ENCODE measurements around the gene NEURL1. TPM values are rescaled to one million over a fixed set of nuclear protein-coding genes. Genes with fewer than 3 reads are reported as not detected.

NEURL1 gene
- polyA plus RNA-seq, 3 donors, result 3.0 to 17.2 (median 3.3) TPM

DNA sequence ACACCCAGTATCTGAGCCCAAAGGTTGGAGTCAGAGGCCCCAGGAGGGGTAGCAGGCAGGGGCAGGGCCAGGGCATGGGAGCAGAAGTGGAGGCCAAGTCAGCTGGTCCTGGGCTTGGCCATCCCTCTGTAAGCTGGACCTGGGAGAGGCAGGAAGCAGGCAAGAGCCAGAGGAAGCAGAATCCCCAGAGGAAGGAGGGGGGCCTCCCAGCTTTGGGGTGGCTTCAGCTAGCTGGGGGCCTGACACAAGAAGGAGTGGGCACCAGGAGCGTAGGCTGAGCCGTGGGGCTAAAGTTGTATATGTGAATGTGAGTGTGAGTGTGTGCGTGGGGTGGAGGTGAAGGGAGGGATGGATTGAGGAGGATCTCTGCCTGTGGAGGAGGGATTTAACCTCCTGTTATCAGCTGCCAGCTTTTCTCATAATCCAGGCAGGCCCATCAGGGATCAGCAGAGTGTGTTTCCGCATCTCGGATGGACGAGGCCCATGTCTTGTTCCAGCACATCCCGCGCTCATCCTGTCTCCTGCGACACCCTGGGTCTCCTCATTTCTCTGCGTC, 54.0 kb downstream of the NEURL1 start:
- TF ChIP-seq, protein P1, sequence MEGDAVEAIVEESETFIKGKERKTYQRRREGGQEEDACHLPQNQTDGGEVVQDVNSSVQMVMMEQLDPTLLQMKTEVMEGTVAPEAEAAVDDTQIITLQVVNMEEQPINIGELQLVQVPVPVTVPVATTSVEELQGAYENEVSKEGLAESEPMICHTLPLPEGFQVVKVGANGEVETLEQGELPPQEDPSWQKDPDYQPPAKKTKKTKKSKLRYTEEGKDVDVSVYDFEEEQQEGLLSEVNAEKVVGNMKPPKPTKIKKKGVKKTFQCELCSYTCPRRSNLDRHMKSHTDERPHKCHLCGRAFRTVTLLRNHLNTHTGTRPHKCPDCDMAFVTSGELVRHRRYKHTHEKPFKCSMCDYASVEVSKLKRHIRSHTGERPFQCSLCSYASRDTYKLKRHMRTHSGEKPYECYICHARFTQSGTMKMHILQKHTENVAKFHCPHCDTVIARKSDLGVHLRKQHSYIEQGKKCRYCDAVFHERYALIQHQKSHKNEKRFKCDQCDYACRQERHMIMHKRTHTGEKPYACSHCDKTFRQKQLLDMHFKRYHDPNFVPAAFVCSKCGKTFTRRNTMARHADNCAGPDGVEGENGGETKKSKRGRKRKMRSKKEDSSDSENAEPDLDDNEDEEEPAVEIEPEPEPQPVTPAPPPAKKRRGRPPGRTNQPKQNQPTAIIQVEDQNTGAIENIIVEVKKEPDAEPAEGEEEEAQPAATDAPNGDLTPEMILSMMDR (IDR thresholded peaks at IDR 0.05), result no peak
- Histone ChIP-seq H2AFZ (ENCODE audit: insufficient read depth, low read depth, low read length, poor library complexity, severe bottlenecking) (no peak overlapping the region), H3K36me3 (replicated peaks in 1 of 2; ENCODE audit: control insufficient read depth in 1 of 2, insufficient read depth in 2 of 2, low read length in 2 of 2) (no peaks in the 10 kb centered on the region), H3K9ac (ENCODE audit: insufficient read depth, low read length, poor library complexity, severe bottlenecking) (no peak overlapping the region), H3K9me3 (replicated peaks in 1 of 2; ENCODE audit: control insufficient read depth in 1 of 2, insufficient read depth in 1 of 2, low read length in 2 of 2) (peaks cover 0 to 5% of the 10 kb centered on the region in 2 donors), H3K27me3 (ENCODE audit: control insufficient read depth in 2 of 2, insufficient read depth in 2 of 2, low read length in 2 of 2) (peaks cover 0 to 7% of the 10 kb centered on the region in 2 donors), H4K20me1 (ENCODE audit: insufficient read depth, low read length) (no peaks in the 10 kb centered on the region), H3K4me2 (replicated peaks; ENCODE audit: extremely low read depth, low read length, poor library complexity, severe bottlenecking) (no peak overlapping the region), H3K4me1 (ENCODE audit: control insufficient read depth in 1 of 2, insufficient read depth in 2 of 2, low read length in 2 of 2) (peaks cover 33 to 35% of the 10 kb centered on the region in 2 donors), H3K27ac (ENCODE audit: low read depth in 1 of 2, low read length in 2 of 2) (no peak overlapping the region), H3K79me2 (ENCODE audit: insufficient read depth, low read length) (no peaks in the 10 kb centered on the region), H3K4me3 (replicated peaks in 1 of 3; ENCODE audit: low read depth in 2 of 3, low read length in 3 of 3) (no peak overlapping the region)
- Mint-ChIP-seq H3K4me1 (peaks cover 41% of the 10 kb centered on the region), H3K27ac (peak overlapping the region in 3 of 7 donors; percentile 5 to 86 (median 24)), H3K36me3 (peaks cover 0 to 3% of the 10 kb centered on the region in 2 donors), H3K27me3 (ENCODE audit: low read depth in 3 of 3) (peaks cover 15 to 26% (median 16%) of the 10 kb centered on the region in 3 donors), H3K9me3 (peaks cover 0 to 7% (median 4%) of the 10 kb centered on the region in 7 donors), H3K4me3 (no peak overlapping the region)
- 99% methylated on average over 8 of the region's 10 CpGs for WGBS (ENCODE audit: insufficient coverage)
- intact Hi-C loops (cut with micrococcal nuclease), result no loop called here
- no peak for DNase-seq

DNA sequence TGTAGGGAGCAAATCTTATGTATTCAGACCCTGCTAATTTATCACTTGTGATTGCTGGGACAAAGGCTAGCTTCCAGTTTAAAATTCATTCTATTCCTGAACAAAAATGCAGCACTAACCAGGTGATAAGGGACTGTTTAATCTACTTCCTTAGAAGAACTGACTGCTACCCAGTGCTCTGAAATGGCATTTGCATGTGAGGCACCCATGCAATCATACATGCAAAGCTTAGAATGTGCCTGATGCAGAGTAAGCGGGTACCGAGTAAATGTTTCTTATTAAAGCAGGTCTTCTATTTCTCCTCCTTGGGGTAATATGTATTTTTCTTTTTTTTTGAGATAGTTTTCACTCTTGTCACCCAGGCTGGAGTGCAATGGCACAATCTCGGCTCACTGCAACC, 54.5 kb downstream of the NEURL1 start:
- peaks cover 0 to 5% of the 10 kb centered on the region in 2 donors for H3K9me3 ChIP-seq (replicated peaks in 1 of 2; ENCODE audit: control insufficient read depth in 1 of 2, insufficient read depth in 1 of 2, low read length in 2 of 2)
- peaks cover 0 to 4% of the 10 kb centered on the region in 2 donors for H3K27me3 ChIP-seq (ENCODE audit: control insufficient read depth in 2 of 2, insufficient read depth in 2 of 2, low read length in 2 of 2)
- intact Hi-C loops (cut with micrococcal nuclease), result no loop called here
- H2AFZ ChIP-seq (ENCODE audit: insufficient read depth, low read depth, low read length, poor library complexity, severe bottlenecking), result no peak overlapping the region
- no peaks in the 10 kb centered on the region for H3K79me2 ChIP-seq (ENCODE audit: insufficient read depth, low read length)
- Mint-ChIP-seq H3K27me3 (ENCODE audit: low read depth in 3 of 3) (peaks cover 13 to 28% (median 14%) of the 10 kb centered on the region in 3 donors), H3K27ac (peak overlapping the region in 3 of 7 donors; percentile 5 to 50 (median 41)), H3K9me3 (peaks cover 0 to 8% (median 7%) of the 10 kb centered on the region in 7 donors), H3K4me1 (peaks cover 41% of the 10 kb centered on the region), H3K36me3 (peaks cover 0 to 7% of the 10 kb centered on the region in 2 donors), H3K4me3 (no peak overlapping the region)
- H3K4me3 ChIP-seq (replicated peaks in 1 of 3; ENCODE audit: low read depth in 2 of 3, low read length in 3 of 3), result no peak overlapping the region
- no peaks in the 10 kb centered on the region for H4K20me1 ChIP-seq (ENCODE audit: insufficient read depth, low read length)
- H3K36me3 ChIP-seq (replicated peaks in 1 of 2; ENCODE audit: control insufficient read depth in 1 of 2, insufficient read depth in 2 of 2, low read length in 2 of 2), result no peaks in the 10 kb centered on the region
- no peak for DNase-seq
- TF ChIP-seq, protein P1 (IDR thresholded peaks at IDR 0.05), result no peak
- peaks cover 35% of the 10 kb centered on the region in 2 donors for H3K4me1 ChIP-seq (ENCODE audit: control insufficient read depth in 1 of 2, insufficient read depth in 2 of 2, low read length in 2 of 2)
- H3K9ac ChIP-seq (ENCODE audit: insufficient read depth, low read length, poor library complexity, severe bottlenecking), result no peak overlapping the region
- H3K4me2 ChIP-seq (replicated peaks; ENCODE audit: extremely low read depth, low read length, poor library complexity, severe bottlenecking), result no peak overlapping the region
- no peak overlapping the region for H3K27ac ChIP-seq (ENCODE audit: low read depth in 1 of 2, low read length in 2 of 2)
- WGBS (ENCODE audit: insufficient coverage), result no CpG with 5 or more reads among the region's 3 CpGs
